Activated CD8-positive, alpha-beta memory T cell treated with anti-CD3 and anti-CD28 coated beads for 36 hours (primary cell): ENCODE data around the gene FAM240B. TPM values are rescaled to one million over a fixed set of nuclear protein-coding genes. Genes with fewer than 3 reads are reported as not detected.

Source experiments
- CTCF ChIA-PET: fragments of 350-600 bp; sonication (Branson Sonifier 250); formaldehyde crosslinking; loops from one replicate; lab custom pipeline; 2021; ENCODE audit warnings: antibody characterized with exemption; lab: Charles Lee
- POLR2A ChIA-PET: fragments of 350-600 bp; sonication (Branson Sonifier 250); formaldehyde crosslinking; loops from one replicate; lab custom pipeline; 2021; ENCODE audit warnings: antibody characterized with exemption; lab: Charles Lee
- total RNA-seq, 2 experiments: library from RNA; stranded (reverse); gene quantifications; one replicate each; pipeline ENCODE4 v1.2.3, GENCODE V29; 2021

Gene FAM240B
- total RNA-seq, 2 experiments from 2014 or later = not detected

DNA sequence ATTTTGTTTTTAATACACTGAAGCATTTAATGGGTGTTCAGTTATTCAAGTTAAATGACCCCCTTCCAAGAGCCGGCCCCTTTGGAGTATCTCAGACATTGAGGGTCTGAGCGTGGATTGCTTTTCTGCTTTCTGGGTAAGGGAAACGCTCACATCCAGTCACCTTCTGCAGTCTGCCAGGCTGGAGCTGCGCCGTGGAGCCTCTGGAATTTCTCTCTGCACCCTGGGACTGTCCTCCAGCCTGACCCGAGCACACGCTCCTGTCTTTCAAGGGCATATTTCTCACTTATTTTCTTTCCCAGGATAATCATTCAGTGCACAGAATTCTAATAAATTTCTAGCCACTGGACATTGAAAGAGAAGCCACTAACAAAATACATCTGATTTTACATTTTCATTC, 13.4 kb downstream of the FAM240B start:
- ChIA-PET CTCF (no interaction called here), POLR2A (no interaction called here)

DNA sequence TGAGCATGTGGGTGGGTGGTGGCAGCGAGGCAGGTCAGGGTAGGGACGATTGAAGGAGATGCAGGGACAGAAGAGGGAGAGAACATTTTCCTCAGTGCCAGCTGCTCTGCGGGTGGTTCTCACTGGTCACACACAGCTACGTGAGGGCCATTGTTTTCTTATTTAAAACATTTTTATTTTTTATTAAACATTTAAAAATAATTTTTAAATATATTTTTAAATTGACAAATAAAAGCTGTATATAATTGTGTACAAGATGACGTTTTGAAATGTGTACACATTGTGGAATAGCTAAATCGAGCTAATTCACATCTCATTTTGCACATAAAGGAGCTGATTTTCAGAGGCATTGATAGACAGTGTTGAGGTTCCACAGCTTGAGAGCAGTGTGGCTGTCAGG, 14.0 kb downstream of the FAM240B start:
- ChIA-PET CTCF (interaction anchor here (0.9 to 1.2 kb wide), 2 partner anchors 64 to 289 kb away, joined by 3 to 4 read pairs; no protein-coding TSS in a partner anchor), POLR2A (no interaction called here)

DNA sequence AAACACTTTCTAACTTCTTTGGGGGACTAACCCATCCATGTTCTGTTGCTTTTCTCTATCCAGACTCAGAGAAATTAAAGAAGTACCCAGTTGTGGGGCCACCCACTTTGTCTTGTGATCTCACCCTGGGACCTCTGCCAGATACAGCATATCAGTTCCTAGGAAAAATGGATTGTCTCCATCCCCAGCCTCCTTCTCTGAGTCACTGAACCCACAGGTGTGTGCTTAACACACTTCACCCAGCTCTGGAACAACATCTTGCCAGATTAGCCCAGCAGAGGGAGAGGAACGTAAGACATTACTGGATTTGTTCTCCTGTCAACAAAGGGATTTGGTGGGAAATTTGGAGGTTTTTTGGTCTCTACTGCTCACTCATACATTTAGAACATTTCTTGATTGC, 19.2 kb downstream of the FAM240B start:
- ChIA-PET POLR2A (no interaction called here), CTCF (no interaction called here)

DNA sequence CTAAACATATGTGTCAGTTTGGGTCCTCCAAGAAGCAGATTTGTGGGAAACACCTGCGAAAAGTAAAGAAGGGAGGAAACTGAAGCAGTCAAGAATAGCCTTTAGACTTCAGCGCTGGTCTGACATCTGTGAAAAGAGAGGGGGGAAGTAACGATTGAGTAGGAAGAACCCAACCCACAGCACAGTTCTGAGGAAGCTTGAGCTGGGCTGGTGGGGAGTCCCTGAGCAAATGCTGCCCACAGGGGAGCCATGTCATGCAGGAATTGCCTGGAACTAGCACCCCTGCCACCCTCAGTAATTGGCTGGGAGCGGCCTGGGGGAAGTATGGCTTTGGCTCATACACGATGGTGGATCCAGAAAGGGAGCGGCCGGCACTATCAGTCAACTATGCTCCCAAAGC, 20.6 kb downstream of the FAM240B start:
- POLR2A ChIA-PET = no interaction called here

DNA sequence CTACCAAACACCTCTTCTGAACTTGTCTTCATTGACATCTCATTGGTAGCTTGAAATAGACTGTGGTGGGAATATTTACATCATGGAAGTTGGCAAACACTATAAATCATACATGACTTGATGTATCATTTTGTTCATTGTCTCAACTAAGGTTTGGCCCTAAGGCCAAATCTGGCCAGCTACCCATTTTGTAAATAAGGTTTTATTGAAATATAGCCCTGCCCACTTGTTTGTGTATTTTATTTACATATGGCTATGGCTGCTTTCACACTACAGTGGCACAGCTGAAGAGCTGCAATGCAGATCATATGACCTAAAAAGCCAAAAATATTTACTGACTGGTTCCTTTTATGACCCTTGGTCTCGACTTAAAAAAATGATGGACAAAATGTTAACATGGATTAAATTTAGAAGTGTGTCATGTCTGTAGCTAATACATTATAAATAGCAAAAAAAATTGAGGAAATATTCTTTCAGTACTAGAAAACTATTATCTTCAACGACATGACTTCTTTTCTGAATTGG, 22.1 kb downstream of the FAM240B start:
- ChIA-PET CTCF (no interaction called here), POLR2A (no interaction called here)

More for the DNA sequence above, 20.6 kb downstream of the FAM240B start:
- CTCF ChIA-PET = no interaction called here

DNA sequence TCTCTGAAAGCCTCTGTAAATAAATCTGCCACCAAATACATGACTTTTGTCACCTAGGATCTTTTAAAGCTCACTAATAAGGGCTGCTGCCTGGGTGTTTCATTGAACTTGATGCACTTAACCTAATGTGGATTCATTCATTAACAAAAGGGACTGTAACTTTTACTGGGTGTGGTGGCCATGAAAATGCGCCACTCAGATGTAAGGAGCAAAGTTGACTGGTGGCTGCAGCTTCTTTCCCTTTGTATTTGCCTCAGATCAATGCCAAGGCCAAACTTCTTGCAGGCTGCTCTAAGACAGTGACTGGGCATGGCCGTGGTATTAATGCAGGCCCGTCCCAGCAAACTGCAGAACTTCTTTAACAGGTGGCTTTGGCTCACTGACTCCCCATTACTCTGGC, 22.9 kb downstream of the FAM240B start:
- CTCF ChIA-PET = no interaction called here
- POLR2A ChIA-PET = no interaction called here

DNA sequence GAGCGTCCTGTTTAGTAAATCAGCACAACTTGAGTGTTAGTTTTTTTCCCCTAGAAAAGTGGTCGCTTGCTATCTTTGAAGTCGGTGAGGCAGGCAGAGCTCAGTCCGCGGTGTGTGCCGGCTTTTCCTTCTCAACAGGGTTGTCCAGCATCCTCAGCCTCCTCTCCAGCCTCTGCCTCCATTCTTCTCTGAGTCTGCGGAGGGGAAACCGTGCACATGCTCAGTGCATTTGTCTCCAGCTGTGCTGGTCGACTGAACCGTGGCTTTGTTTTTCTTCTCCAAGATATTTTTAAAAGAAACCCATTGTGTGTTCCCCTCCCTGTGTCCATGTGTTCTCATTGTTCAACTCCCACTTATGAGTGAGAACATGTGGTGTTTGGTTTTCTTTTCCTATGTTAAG, 25.3 kb downstream of the FAM240B start:
- CTCF ChIA-PET = no interaction called here
- POLR2A ChIA-PET = no interaction called here

DNA sequence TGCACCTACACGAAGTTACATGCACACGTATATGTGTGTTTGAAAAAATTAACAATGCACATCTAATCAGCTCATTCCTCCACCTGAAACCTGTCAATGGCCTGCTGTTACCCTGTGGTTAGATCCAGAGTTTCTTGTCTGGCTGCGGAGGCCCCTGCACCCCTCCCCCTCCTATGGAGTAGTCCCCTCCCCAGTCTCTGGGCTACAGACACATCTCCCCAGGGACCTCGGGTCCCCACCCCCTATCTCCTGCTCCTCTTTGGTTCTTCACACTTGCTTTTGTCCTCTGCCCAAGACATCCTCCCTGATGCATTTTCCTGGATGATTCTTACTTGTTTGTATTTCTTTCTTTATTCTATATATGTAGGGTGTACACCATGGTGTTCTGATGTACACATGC, 27.2 kb downstream of the FAM240B start:
- CTCF ChIA-PET = no interaction called here
- POLR2A ChIA-PET = no interaction called here

DNA sequence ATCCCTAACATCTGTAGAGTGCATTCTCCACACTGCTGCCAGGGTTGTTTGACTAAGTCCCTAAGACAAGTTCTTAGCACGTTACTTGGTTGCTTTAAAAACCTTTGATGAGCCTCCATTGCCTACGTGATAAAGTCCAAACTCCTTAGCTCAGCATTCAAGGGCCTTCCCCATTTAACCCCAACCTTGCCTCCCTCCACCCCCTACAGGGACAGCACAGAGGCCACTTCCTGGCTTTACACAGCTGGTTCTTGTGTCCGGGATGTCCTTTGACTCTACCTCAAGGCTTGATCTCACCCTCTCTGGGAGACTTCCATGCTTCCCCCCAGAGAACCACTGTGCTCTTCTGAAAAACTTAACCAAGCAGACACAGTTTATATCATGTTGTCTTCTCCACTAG, 29.4 kb downstream of the FAM240B start:
- ChIA-PET POLR2A (no interaction called here), CTCF (no interaction called here)

DNA sequence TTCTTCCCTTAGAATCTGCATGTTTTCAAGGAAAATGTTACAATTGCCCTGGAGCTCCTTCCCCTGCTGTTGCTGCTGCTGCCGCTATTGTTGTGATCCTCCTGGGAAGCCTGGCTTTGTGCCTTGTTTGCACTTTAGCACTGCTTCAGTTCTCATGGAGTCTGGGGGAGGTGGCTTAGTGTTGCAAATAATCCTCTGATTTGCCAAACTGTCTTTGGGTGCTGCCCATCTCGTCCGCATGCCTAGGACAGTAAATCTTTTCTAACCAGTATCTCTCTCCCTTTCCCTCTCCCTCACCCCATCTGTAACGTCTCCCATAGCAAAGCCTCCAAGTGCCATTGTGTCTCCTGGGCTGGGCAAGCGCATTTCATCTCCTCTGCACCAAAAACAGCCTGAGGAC, 30.3 kb downstream of the FAM240B start:
- ChIA-PET CTCF (no interaction called here), POLR2A (no interaction called here)

DNA sequence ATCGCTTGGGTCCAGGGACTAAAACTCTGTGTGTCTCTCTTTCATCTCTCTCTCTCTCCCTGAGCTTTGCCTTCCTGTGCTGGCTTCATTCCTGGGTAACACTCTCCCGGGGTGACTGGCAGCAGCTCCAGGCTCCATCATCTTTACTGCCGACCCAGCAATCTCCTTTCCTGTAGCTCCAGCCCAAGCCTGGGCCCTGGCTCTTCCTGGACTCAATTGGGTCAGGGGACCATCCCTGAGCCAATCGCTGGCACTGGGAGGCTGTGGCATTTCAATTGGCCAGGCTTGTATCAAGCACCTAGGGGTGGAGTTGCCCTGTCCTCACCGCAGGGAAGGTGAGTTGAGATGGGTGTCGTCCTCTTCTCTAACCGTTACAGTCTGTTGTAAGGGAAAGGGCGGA, 31.9 kb downstream of the FAM240B start:
- CTCF ChIA-PET = no interaction called here
- POLR2A ChIA-PET = no interaction called here

DNA sequence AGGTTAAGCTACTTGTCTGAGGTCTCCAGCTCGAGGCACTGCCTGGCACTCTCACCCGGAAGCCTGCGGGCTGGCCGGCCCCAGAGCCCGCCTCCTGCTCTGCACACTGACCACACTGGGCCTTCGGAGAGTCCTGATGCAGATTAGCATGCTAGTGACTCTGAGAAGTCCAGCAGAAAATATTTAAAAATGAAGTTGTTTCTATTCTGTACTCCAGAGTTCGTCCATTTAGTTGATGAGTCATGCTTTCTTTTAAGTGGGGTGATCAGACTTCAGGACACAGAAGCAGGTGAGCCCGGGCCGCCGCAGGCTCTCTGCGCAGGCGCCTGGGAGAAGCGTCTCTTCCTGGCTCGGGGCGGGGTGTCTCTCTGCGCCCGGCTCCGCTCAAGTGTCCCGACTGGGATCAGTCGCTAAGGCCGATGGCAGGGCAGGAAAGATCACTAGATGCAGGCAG, 32.5 kb downstream of the FAM240B start:
- POLR2A ChIA-PET = no interaction called here
- CTCF ChIA-PET = no interaction called here

DNA sequence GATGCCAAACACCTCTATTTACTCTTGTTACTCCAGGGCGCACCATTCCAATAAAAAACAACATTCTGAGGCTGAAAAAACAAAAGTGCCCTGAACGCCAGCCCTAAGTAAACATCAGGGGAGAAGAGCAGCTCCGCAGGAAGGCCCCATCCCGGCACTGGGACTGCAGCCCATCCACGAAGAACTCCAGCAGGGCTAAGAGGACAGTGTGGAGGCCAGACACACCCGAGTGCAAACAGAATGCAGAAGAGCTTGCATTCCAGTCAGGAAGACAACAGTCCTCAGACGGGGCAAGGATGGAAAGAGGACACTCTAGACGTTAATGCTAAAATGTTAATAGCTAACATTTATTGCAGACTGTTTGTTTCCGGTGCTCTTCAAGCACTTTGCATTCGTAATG, 33.0 kb downstream of the FAM240B start:
- ChIA-PET POLR2A (no interaction called here), CTCF (no interaction called here)

DNA sequence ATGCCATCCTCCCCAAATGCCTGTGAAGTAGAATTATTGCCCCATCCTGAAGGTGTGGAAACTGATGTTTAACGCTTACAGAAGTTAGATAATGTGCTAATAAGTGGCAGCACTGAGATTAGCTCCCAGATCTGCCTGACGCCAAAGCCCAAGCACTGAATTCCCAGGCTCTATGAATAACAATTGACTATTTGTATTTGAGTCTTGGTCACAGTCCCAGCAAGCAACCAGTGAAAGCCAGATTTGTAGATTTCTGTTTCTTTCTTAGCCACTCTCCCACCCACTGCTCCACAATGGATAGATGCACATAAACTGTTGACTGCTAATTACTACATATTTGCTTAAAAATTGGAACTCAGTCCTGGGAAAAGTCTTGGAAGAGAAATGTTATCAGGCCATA, 34.4 kb downstream of the FAM240B start:
- ChIA-PET POLR2A (no interaction called here), CTCF (no interaction called here)

DNA sequence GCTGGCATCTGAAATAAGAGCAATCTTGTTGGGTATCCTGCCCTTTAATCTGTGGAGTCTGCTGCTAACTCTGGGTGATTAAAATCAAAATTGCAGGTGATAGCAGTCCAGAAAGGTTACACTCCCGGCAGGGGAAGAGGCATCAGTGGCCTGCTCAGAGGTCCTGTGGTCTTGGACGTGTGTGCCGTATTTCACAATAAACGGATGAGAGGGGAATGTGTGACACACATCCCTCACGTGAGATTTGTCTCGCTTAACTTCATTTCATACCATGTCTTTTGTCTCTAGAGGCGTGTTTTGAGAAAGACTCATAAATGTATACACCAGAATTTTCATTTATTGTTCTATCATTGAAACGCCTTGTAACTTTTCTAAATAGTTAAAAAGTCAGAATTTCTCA, 36.6 kb downstream of the FAM240B start:
- CTCF ChIA-PET = no interaction called here
- POLR2A ChIA-PET = no interaction called here

DNA sequence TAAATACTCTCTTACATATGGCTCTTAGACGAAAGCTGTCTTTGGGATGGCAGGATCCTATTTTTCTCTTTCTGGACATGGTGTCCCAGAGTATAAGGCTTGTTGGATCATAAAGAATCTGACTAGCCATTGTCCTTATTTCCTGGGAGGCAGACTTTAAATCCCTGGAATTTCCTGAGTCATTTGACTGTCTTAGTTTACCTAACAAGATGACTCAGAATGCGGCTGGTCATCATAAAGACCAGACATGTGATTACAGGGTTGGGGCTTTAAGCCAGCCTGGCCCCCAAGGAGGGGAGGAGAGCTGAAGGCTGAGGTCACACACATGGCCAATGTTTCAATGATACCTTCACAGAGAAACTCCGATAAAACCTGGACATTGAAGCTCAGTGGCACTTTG, 37.2 kb downstream of the FAM240B start:
- POLR2A ChIA-PET = no interaction called here
- CTCF ChIA-PET = no interaction called here

DNA sequence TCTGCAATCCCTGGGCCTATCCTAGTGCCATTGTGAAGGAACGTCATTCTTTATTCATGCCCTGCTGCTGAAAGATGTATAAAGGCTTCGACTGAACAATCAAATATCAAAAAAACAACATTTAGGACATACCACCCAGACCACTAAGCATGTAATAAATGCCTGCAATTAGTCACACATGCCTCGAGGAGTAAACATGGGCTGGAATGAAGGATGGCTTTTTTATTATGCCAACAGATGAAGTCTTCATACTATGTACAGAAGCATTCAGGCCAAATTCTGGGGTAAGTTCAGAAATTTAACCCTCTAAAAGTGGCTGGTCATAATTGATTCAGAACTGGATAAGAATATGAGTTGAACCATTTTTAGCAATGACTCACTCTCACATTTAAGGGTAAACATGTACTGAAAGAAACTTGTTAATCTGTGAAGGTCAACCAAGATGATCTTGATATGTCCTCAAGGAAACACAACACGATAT, 38.1 kb downstream of the FAM240B start:
- POLR2A ChIA-PET = no interaction called here
- CTCF ChIA-PET = no interaction called here

DNA sequence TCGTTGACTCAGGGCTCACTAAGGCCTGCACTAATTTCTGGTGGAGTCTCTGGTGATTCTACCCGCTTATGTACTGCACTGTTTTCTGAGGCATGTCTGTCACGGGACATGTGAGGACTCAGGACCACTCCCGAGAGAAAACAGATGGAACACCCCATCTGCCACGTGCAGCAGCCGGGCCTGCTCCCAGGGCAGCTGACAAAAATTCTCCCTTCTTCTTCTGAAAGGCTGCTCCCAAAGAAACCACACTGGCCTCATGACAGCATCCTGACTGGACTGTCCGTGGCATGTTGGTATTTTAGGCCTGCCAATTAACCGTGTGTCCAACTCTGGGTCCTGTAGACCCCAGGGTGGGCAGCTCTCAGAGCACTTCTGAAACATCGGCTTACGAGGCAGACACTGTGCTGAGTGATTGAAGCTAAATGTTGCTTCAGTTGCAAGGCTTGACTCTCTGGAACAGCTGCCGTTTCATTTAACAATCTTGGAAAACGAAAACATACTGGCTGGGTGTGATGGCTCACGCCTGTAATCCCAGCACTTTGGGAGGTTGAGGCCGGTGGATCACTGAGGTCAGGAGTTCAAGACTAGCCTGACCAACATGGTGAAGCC, 39.0 kb downstream of the FAM240B start:
- ChIA-PET CTCF (no interaction called here), POLR2A (no interaction called here)

DNA sequence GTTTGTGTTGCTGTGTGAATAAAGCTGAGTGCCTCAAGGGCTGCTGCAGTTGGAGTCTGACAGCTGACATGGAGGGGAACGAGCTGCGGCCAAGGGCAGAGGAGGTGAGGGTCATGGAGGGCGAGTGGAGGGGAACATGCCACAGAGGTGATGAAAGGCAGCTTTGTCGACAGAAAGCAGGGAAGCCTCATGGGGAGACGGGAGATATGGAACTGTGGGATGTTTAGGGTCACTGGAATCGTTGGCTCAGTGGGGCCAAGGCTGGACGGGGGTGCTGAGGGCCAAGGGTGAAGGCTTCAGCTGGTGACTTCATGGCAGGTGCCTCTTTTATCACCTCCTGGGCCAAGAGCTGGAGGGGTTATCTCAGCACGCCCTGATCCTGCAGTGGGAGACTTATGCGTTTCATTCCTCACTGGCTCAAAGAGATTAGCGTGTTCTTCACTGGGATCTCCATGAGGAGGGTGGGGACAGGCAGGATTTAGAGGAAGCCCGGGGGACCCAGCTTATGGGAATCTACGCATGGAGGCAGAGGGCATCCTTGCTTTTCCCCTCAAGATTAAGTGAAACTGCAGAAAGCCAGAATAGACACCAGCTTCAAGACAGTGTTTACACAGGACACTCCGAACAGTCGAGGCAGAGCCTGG, 42.2 kb downstream of the FAM240B start:
- CTCF ChIA-PET = no interaction called here
- POLR2A ChIA-PET = no interaction called here

DNA sequence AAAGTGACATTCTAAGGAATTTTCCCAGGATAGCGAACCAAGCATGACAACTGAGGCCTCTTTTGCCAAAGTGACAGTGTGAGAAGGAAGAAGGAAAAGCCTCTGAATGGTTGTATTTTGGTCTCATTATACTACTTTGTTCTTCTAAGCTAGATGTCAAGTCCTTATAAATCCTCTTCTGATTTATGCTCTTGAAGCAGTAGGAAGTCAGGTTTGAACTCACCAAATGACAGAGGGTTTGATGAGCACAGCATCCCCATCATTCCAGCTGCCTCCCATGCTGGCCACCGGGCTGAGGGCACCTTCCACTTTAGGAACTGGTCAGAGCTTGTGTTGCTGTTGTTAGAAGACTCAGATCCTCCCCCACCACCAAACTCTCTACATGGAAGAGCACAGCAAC, 44.1 kb downstream of the FAM240B start:
- ChIA-PET CTCF (no interaction called here), POLR2A (no interaction called here)

DNA sequence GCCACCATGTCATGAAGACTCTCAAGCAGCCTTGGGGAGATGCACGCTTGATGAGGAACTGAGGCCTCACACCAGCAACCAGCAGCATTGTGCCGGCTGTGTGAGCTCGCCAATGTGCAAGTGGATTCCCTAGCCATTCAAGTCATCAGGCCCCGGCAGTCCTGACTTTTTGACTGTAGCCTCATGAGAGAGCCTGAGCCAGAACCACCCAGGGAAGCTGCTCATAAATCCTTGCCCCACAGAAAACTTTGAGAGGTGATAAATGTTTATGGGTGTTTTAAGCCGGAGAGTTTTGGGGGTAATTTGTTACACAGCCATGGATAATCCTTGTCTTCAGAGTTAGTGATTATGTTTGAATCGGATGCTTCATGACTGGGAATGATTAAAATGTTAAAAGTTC, 44.7 kb downstream of the FAM240B start:
- ChIA-PET POLR2A (no interaction called here), CTCF (no interaction called here)
